ENCODE results near the gene NCOA1.

DNA sequence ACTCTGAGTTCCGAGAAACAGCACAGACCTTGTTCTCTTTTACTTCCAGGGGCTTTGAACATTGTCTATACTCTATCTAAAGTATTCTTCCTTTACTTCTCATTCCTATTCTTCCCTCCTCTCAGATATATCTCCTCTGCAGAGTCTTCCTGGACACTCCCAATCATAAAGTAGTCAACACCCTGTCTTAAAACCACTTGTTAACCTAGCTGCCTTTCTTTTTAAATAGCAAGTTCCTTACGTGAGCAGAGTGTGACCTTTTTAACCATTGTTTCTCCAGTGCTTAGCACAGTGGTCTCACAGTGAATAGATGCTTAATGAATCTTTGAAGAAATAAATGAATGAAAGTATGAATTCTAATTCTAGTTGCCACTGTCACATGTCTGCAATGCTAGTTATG, 254.8 kb downstream of the NCOA1 start:
- TF ChIP-seq, protein P1, sequence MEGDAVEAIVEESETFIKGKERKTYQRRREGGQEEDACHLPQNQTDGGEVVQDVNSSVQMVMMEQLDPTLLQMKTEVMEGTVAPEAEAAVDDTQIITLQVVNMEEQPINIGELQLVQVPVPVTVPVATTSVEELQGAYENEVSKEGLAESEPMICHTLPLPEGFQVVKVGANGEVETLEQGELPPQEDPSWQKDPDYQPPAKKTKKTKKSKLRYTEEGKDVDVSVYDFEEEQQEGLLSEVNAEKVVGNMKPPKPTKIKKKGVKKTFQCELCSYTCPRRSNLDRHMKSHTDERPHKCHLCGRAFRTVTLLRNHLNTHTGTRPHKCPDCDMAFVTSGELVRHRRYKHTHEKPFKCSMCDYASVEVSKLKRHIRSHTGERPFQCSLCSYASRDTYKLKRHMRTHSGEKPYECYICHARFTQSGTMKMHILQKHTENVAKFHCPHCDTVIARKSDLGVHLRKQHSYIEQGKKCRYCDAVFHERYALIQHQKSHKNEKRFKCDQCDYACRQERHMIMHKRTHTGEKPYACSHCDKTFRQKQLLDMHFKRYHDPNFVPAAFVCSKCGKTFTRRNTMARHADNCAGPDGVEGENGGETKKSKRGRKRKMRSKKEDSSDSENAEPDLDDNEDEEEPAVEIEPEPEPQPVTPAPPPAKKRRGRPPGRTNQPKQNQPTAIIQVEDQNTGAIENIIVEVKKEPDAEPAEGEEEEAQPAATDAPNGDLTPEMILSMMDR (conservative IDR thresholded peaks at IDR 0.05) = no peak
- TF ChIP-seq EZH2 (IDR thresholded peaks at IDR 0.05; ENCODE audit: low read depth) = no peak
